SK-N-SH (cell line): ENCODE data around the gene PCARE. TPM values are rescaled to one million over a fixed set of nuclear protein-coding genes. Genes with fewer than 3 reads are reported as not detected.

Experiments used
- CTCF ChIA-PET: fragments of 300-600, 350-600 bp; formaldehyde crosslinking; extraction: SDS; loops from one replicate; lab custom pipeline; 2021; lab: Yijun Ruan, JAX
- POLR2A ChIA-PET: fragments of 350-600 bp; sonication (Branson Sonifier 250); formaldehyde crosslinking; extraction: SDS; loops from one replicate; lab custom pipeline; 2020; ENCODE audit warnings: antibody characterized with exemption, inconsistent platforms; lab: Yijun Ruan, JAX
- DNase-seq: peaks from one replicate; pipeline ENCODE4 v3.0.0; 2012
- H2AFZ ChIP-seq: fragments of 200-600 bp; sonication (generic); 2 replicates; pipeline ENCODE4 v1.8.1; 2016; ENCODE audit warnings: antibody characterized with exemption, mild to moderate bottlenecking, low read depth
- H3F3A ChIP-seq: fragments of 200-600 bp; sonication (generic); replicated peaks from 2 replicates; pipeline ENCODE3; 2016; ENCODE audit warnings: antibody characterized with exemption, mild to moderate bottlenecking; ENCODE audit not compliant: insufficient read depth
- H3K27ac ChIP-seq, 2 experiments: fragments of 200-500 bp in 1 of 2; fragments of 200-600 bp in 1 of 2; sonication (Bioruptor generic) in 1 of 2; sonication (generic), shearing (Covaris generic) in 1 of 2; 2 replicates each; pipeline versions ENCODE4 v1.5.1 to v1.6.1; 2014 to 2016; ENCODE audit warnings: low read depth in 2 of 2, inconsistent platforms in 1 of 2, low read length in 1 of 2, mild to moderate bottlenecking in 1 of 2, mixed read lengths in 1 of 2
- H3K27me3 ChIP-seq: fragments of 200-600 bp; sonication (generic), shearing (Covaris generic); 2 replicates; pipeline ENCODE4 v1.6.1; 2016; ENCODE audit warnings: mixed run types; ENCODE audit not compliant: insufficient read depth
- H3K36me3 ChIP-seq, 2 experiments: fragments of 200-500 bp in 1 of 2; fragments of 200-600 bp in 1 of 2; sonication (Bioruptor generic) in 1 of 2; sonication (generic) in 1 of 2; replicated peaks in 1 of 2; 2 replicates each; pipeline versions ENCODE3 to v1.5.1; 2014 to 2016; ENCODE audit warnings: low read length in 1 of 2, mild to moderate bottlenecking in 1 of 2; ENCODE audit not compliant: insufficient read depth in 2 of 2, control insufficient read depth in 1 of 2
- H3K4me1 ChIP-seq, 2 experiments: fragments of 200-500 bp in 1 of 2; fragments of 200-600 bp in 1 of 2; sonication (Bioruptor generic) in 1 of 2; sonication (generic), shearing (Covaris generic) in 1 of 2; 2 replicates each; pipeline versions ENCODE4 v1.5.1 to v1.6.1; 2014 to 2016; ENCODE audit warnings: low read depth in 1 of 2, low read length in 1 of 2, mixed run types in 1 of 2; ENCODE audit not compliant: insufficient read depth in 2 of 2, control insufficient read depth in 1 of 2
- H3K4me2 ChIP-seq: fragments of 200-600 bp; sonication (generic), shearing (Covaris generic); 2 replicates; pipeline ENCODE4 v1.6.1; 2017; ENCODE audit warnings: mixed run types
- H3K4me3 ChIP-seq, 2 experiments: fragments of 200-500 bp in 1 of 2; fragments of 200-600 bp in 1 of 2; sonication (Bioruptor generic) in 1 of 2; sonication (generic), shearing (Covaris generic) in 1 of 2; 2 replicates each; pipeline versions ENCODE4 v1.5.1 to v1.8.1; 2014 to 2016; ENCODE audit warnings: low read depth in 2 of 2, inconsistent platforms in 1 of 2, low read length in 1 of 2, mild to moderate bottlenecking in 1 of 2, mixed read lengths in 1 of 2, moderate library complexity in 1 of 2
- H3K79me2 ChIP-seq: fragments of 200-600 bp; sonication (generic); 2 replicates; pipeline ENCODE4 v1.8.1; 2017; ENCODE audit warnings: mild to moderate bottlenecking; ENCODE audit not compliant: insufficient read depth
- H3K9ac ChIP-seq: fragments of 200-600 bp; sonication (generic); 2 replicates; pipeline ENCODE4 v1.6.1; 2017; ENCODE audit warnings: mixed run types
- H3K9me2 ChIP-seq: fragments of 200-600 bp; sonication (generic); 2 replicates; pipeline ENCODE4 v1.6.1; 2017; ENCODE audit warnings: mixed run types
- H3K9me3 ChIP-seq: fragments of 200-600 bp; sonication (generic); 2 replicates; pipeline ENCODE4 v1.6.1; 2017; ENCODE audit warnings: mixed run types, mild to moderate bottlenecking, moderate library complexity
- H4K20me1 ChIP-seq: fragments of 200-600 bp; sonication (generic); 2 replicates; pipeline ENCODE4 v1.6.1; 2017; ENCODE audit warnings: mild to moderate bottlenecking, mixed run types; ENCODE audit not compliant: insufficient read depth
- EZH2phosphoT487 ChIP-seq: fragments of 200-600 bp; sonication (generic); IDR thresholded peaks from 2 replicates; pipeline ENCODE4 v1.6.1; 2017; ENCODE audit warnings: low read depth, mixed run types, mild to moderate bottlenecking, antibody characterized with exemption, moderate library complexity, borderline replicate concordance
- FOXM1 ChIP-seq: IDR thresholded peaks from 2 replicates; pipeline ENCODE4 v1.4.0; 2012; ENCODE audit warnings: low read depth, mild to moderate bottlenecking
- IRF3 ChIP-seq: fragments of 150-350 bp; IDR thresholded peaks from 2 replicates; pipeline ENCODE4 v1.6.1; 2016; ENCODE audit warnings: mild to moderate bottlenecking, low read depth, low read length
- JUND ChIP-seq: IDR thresholded peaks from 2 replicates; pipeline ENCODE4 v1.4.0; 2012
- POLR2AphosphoS5 ChIP-seq: IDR thresholded peaks from 2 replicates; pipeline ENCODE4 v1.6.1; 2012; ENCODE audit warnings: low read depth, low read length
- RAD21 ChIP-seq: IDR thresholded peaks from 2 replicates; pipeline ENCODE4 v1.6.1; 2012; ENCODE audit warnings: mild to moderate bottlenecking, low read length
- RXRA ChIP-seq: IDR thresholded peaks from 2 replicates; pipeline ENCODE4 v1.4.0; 2012; ENCODE audit warnings: low read depth, mild to moderate bottlenecking, borderline replicate concordance
- ZBTB33 ChIP-seq: IDR thresholded peaks from 2 replicates; pipeline ENCODE4 v1.4.0; 2012; ENCODE audit warnings: low read depth, borderline replicate concordance
- WGBS: methylation state at CpG from one replicate; pipeline ENCODE4 v1.1.6; 2017; ENCODE audit warnings: low lambda C conversion rate; 5-methylcytosine and 5-hydroxymethylcytosine counted together
- polyA plus RNA-seq, 3 experiments: library from polyadenylated mRNA; depleted of rRNA; stranded (reverse); fragments of >200 nt; gene quantifications; 2 replicates each; pipeline ENCODE4 v1.2.3, GENCODE V29; 2012
- TF ChIP-seq, protein P1 (sequence below): IDR thresholded peaks from 2 replicates; pipeline ENCODE4 v1.4.0; 2012; ENCODE audit warnings: low read depth
- TF ChIP-seq, protein P2 (sequence below): IDR thresholded peaks from 2 replicates; pipeline ENCODE4 v1.6.1; 2012; ENCODE audit warnings: mild to moderate bottlenecking, low read depth, low read length, moderate library complexity

The PCARE gene
- polyA plus RNA-seq, 1 of the 3 experiments (the other 2 are of a cell fraction) = not detected

DNA sequence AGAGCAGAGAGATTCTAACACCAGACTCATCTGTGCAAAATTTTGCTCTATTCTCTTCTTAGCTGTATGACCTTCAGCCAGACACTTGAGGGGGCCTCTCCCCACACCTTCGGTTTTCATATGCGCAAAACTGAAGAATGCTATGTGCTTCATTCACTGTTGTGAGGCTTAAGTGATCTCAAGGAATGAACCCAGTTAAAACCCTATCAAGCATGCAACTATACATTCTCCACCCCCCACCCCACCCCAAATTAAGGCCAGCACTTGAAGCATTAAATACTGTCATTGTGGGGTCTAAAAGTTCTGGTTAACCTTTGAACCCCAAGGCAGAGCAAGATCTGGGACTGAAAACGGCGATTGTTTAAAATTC, 10.0 kb downstream of the PCARE start:
- Histone ChIP-seq H3K9me3 (no peaks in the 10 kb centered on the region), H3F3A (no peaks in the 10 kb centered on the region), H4K20me1 (no peaks in the 10 kb centered on the region), H3K27me3 (peaks cover 4% of the 10 kb centered on the region; the same call in 1 of the 2 replicates), H3K27ac (no peak overlapping the region), H3K9me2 (no peaks in the 10 kb centered on the region), H3K79me2 (no peaks in the 10 kb centered on the region), H3K4me2 (no peak overlapping the region), H3K4me1 (peaks cover 0 to 58% of the 10 kb centered on the region in 2 experiments; a peak in 2 of 4 replicates), H2AFZ (no peak overlapping the region), H3K4me3 (no peak overlapping the region), H3K9ac (no peak overlapping the region), H3K36me3 (no peaks in the 10 kb centered on the region)
- ChIA-PET POLR2A (no interaction called here), CTCF (interaction anchor here (1.0 to 2.8 kb wide), 2 partner anchors 10 to 103 kb away, joined by 4 to 12 read pairs; no protein-coding TSS in a partner anchor)
- no peak for DNase-seq
- 91% methylated on average over 4 of the region's 4 CpGs for WGBS
- TF ChIP-seq FOXM1 (no peak), IRF3 (no peak), POLR2AphosphoS5 (no peak), JUND (no peak), ZBTB33 (no peak), RAD21 (no peak), EZH2phosphoT487 (no peak)
- TF ChIP-seq, protein P1, sequence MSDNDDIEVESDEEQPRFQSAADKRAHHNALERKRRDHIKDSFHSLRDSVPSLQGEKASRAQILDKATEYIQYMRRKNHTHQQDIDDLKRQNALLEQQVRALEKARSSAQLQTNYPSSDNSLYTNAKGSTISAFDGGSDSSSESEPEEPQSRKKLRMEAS = no peak

- no peak overlapping the region for H3K9ac ChIP-seq
- H2AFZ ChIP-seq = no peak overlapping the region
- H3F3A ChIP-seq = no peaks in the 10 kb centered on the region
- CTCF ChIA-PET = interaction anchor here (1.0 to 2.8 kb wide), 3 partner anchors 10 to 1017 kb away, joined by 3 to 12 read pairs (median 4); no protein-coding TSS in a partner anchor
- POLR2A ChIA-PET = no interaction called here
- no peaks in the 10 kb centered on the region for H4K20me1 ChIP-seq
- H3K9me3 ChIP-seq = no peaks in the 10 kb centered on the region
- no peaks in the 10 kb centered on the region for H3K9me2 ChIP-seq
- H3K4me2 ChIP-seq = no peak overlapping the region
- H3K4me3 ChIP-seq = no peak overlapping the region
- no peaks in the 10 kb centered on the region for H3K79me2 ChIP-seq
- H3K27me3 ChIP-seq = peaks cover 4% of the 10 kb centered on the region; the same call in 1 of the 2 replicates
- H3K36me3 ChIP-seq = no peaks in the 10 kb centered on the region
- DNase-seq = no peak
- WGBS = 82% methylated on average over 20 of the region's 20 CpGs
- H3K27ac ChIP-seq = no peak overlapping the region
- TF ChIP-seq ZBTB33 = no peak
- TF ChIP-seq, protein P2, sequence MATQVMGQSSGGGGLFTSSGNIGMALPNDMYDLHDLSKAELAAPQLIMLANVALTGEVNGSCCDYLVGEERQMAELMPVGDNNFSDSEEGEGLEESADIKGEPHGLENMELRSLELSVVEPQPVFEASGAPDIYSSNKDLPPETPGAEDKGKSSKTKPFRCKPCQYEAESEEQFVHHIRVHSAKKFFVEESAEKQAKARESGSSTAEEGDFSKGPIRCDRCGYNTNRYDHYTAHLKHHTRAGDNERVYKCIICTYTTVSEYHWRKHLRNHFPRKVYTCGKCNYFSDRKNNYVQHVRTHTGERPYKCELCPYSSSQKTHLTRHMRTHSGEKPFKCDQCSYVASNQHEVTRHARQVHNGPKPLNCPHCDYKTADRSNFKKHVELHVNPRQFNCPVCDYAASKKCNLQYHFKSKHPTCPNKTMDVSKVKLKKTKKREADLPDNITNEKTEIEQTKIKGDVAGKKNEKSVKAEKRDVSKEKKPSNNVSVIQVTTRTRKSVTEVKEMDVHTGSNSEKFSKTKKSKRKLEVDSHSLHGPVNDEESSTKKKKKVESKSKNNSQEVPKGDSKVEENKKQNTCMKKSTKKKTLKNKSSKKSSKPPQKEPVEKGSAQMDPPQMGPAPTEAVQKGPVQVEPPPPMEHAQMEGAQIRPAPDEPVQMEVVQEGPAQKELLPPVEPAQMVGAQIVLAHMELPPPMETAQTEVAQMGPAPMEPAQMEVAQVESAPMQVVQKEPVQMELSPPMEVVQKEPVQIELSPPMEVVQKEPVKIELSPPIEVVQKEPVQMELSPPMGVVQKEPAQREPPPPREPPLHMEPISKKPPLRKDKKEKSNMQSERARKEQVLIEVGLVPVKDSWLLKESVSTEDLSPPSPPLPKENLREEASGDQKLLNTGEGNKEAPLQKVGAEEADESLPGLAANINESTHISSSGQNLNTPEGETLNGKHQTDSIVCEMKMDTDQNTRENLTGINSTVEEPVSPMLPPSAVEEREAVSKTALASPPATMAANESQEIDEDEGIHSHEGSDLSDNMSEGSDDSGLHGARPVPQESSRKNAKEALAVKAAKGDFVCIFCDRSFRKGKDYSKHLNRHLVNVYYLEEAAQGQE = no peak
- TF ChIP-seq FOXM1 = no peak
- TF ChIP-seq RXRA = no peak
- H3K4me1 ChIP-seq = peaks cover 0 to 56% of the 10 kb centered on the region in 2 experiments; a peak in 2 of 4 replicates
Measured at GRCh38 chr2:29063646-29064345, 10.5 kb downstream of the PCARE start.
